ENCODE data around the gene SLC22A15. TPM values are rescaled to one million over a fixed set of nuclear protein-coding genes. Genes with fewer than 3 reads are reported as not detected.
"Not testable (repeated sequence)": the region's sequence is repeated elsewhere in the genome, so short reads cannot be mapped to it uniquely, and the experiment has no call there.

Gene SLC22A15
- total and polyA plus RNA-seq, 2 donors, result 0.52 to 1.8 TPM

DNA sequence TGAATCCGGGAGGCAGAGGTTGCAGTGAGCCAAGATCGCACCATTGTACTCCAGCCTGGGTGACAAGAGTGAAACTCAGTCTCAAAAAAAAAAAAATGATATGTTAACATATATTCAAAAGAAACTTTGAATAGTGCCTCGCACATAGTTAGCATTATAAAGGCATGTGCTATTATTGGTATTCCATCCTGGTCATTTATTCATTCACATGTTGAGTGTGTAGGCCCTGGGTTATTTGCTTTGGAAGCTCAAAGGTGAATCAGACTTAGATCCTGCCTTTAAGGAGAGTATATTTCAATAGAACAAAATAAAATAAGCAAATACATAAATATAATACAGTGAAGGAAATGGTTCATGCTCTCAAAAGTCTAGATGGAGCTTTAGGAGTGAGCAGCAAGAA, 13.4 kb downstream of the SLC22A15 start:
- Histone ChIP-seq H3K27me3 (ENCODE audit: control insufficient read depth in 2 of 2, insufficient read depth in 1 of 2, low read length in 1 of 2) (no peaks in the 10 kb centered on the region), H3K36me3 (ENCODE audit: control insufficient read depth in 2 of 2, insufficient read depth in 2 of 2, low read length in 1 of 2) (no peaks in the 10 kb centered on the region), H3K4me1 (ENCODE audit: control insufficient read depth in 2 of 2, insufficient read depth in 2 of 2, low read length in 2 of 2) (no peaks in the 10 kb centered on the region), H3K9me3 (ENCODE audit: control insufficient read depth in 2 of 2, insufficient read depth in 1 of 2, low read length in 1 of 2) (no peaks in the 10 kb centered on the region), H3K27ac (ENCODE audit: low read depth in 1 of 2, low read length in 1 of 2) (no peak overlapping the region), H3K4me3 (ENCODE audit: low read length in 2 of 2) (no peak overlapping the region)
- DNase-seq (ENCODE audit: low read depth in 6 of 9, low spot score in 9 of 9), result no peak
- WGBS, result 100% methylated on average over 3 of the region's 3 CpGs

DNA sequence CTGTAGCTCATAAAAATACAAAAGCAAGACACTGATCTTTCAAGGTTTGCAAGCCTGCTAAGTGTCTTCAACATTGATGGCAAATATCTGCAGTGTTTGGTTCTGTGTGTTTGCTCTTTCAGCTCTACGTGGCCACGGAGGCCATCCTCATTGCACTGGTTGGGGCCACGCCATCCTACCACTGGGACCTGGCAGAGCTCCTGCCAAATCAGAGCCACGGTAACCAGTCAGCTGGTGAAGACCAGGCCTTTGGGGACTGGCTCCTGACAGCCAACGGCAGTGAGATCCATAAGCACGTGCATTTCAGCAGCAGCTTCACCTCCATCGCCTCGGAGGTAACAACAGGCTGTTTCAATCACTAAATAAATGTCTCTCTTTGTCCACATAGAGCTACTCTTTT, 15.6 kb downstream of the SLC22A15 start:
- no peak overlapping the region for H3K27ac ChIP-seq (ENCODE audit: low read depth in 1 of 2, low read length in 1 of 2)
- H3K36me3 ChIP-seq (ENCODE audit: control insufficient read depth in 2 of 2, insufficient read depth in 2 of 2, low read length in 1 of 2), result no peaks in the 10 kb centered on the region
- WGBS, result 91% methylated on average over 8 of the region's 8 CpGs
- no peaks in the 10 kb centered on the region for H3K9me3 ChIP-seq (ENCODE audit: control insufficient read depth in 2 of 2, insufficient read depth in 1 of 2, low read length in 1 of 2)
- DNase-seq (ENCODE audit: low read depth in 6 of 9, low spot score in 9 of 9), result no peak
- H3K4me1 ChIP-seq (ENCODE audit: control insufficient read depth in 2 of 2, insufficient read depth in 2 of 2, low read length in 2 of 2), result no peaks in the 10 kb centered on the region
- H3K4me3 ChIP-seq (ENCODE audit: low read length in 2 of 2), result no peak overlapping the region
- no peaks in the 10 kb centered on the region for H3K27me3 ChIP-seq (ENCODE audit: control insufficient read depth in 2 of 2, insufficient read depth in 1 of 2, low read length in 1 of 2)

DNA sequence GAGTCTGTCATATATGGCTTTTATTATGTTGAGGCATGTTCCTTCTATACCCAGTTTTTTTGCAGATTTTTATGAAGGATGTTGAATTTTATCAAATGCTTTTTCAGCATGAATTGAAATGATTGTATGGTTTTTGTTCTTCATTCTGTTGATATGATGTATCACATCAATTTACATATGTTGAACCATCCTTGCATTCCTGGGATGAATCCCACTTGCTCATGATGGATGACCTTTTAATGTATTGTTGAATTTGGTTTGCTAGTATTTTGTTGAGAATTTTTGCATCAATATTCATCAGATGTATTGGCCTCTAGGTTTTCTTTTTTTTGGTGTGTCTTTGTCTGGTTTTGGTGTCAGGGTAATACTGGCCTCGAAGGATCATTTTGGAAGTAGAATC, 21.6 kb downstream of the SLC22A15 start:
- not testable (repeated sequence) for DNase-seq (ENCODE audit: low read depth in 6 of 9, low spot score in 9 of 9); H3K4me1 ChIP-seq (ENCODE audit: control insufficient read depth in 2 of 2, insufficient read depth in 2 of 2, low read length in 2 of 2); H3K9me3 ChIP-seq (ENCODE audit: control insufficient read depth in 2 of 2, insufficient read depth in 1 of 2, low read length in 1 of 2); H3K36me3 ChIP-seq (ENCODE audit: control insufficient read depth in 2 of 2, insufficient read depth in 2 of 2, low read length in 1 of 2); H3K27ac ChIP-seq (ENCODE audit: low read depth in 1 of 2, low read length in 1 of 2); H3K27me3 ChIP-seq (ENCODE audit: control insufficient read depth in 2 of 2, insufficient read depth in 1 of 2, low read length in 1 of 2); H3K4me3 ChIP-seq (ENCODE audit: low read length in 2 of 2)
- 98% methylated on average over 1 of the region's 1 CpG for WGBS

DNA sequence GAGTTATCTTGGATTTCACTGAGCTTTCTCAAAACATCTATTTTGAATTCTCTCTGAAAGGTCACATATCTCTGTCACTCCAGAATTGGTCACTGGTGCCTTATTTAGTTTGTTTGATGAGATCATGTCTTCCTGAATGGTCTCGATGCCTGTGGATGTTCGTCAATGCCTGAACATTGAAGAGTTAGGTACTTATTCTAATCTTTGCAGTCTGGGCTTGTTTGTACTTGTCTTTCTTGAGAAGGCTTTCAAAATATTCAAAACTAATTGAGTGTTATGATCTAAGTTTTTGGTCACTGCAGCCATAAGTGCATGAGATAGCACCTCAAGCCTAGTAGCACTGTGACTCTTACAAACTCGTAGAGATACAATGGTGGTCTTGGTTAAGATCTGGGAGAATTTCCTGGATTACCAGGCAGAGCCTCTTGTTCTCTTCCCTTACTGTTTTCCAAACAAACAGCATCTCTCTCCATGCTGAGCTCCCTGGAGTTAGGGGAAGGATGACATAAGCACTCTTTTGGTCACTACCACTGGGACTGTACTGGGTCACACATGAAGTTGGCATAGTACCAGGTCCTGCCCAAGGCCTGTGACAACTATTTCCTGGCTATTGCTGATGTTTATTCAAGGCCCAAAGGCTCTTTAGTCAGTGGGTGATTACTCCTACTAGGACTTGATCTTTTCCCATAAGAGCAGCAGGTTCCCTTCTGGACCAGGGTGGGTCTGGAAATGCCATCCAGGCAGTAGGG, 25.6 kb downstream of the SLC22A15 start:
- no peak overlapping the region for H3K4me3 ChIP-seq (ENCODE audit: low read length in 2 of 2)
- H3K27me3 ChIP-seq (ENCODE audit: control insufficient read depth in 2 of 2, insufficient read depth in 1 of 2, low read length in 1 of 2), result no peaks in the 10 kb centered on the region
- H3K4me1 ChIP-seq (ENCODE audit: control insufficient read depth in 2 of 2, insufficient read depth in 2 of 2, low read length in 2 of 2), result peaks cover 0 to 5% of the 10 kb centered on the region in 2 donors
- 89% methylated on average over 3 of the region's 3 CpGs for WGBS
- H3K27ac ChIP-seq (ENCODE audit: low read depth in 1 of 2, low read length in 1 of 2), result no peak overlapping the region
- H3K36me3 ChIP-seq (ENCODE audit: control insufficient read depth in 2 of 2, insufficient read depth in 2 of 2, low read length in 1 of 2), result no peaks in the 10 kb centered on the region
- no peak for DNase-seq (ENCODE audit: low read depth in 6 of 9, low spot score in 9 of 9)
- H3K9me3 ChIP-seq (ENCODE audit: control insufficient read depth in 2 of 2, insufficient read depth in 1 of 2, low read length in 1 of 2), result no peaks in the 10 kb centered on the region

DNA sequence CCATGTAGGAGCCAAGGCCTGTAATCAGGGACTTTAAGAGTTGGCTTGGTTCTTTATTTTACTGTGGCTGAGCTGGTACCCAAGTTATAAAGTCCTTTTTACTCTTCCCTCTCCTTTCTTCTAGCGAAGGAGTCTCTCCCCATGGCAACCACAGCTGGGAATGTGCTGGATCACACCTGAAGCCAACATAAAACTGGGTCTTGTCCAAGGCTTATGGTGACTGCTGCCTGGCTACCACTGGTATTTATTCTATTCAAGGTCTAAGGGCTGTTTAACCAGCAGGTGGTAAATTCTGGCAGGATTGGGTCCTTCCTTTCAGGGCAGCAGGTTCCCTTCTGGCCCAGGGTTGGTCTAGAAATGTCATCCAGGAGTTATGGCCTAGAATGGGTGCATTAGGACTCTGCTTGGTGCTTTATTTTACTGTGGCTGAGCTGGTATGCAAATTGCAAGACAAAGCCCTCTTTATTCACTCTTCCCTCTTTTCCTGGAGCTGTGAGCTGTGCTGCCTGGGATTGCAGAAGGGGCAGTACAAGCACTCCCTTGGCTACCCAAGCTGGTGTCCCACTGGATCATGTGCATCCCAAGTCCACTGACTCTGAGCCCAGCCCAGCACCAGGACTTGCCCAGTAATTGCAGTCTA, 26.6 kb downstream of the SLC22A15 start:
- no peak overlapping the region for H3K27ac ChIP-seq (ENCODE audit: low read depth in 1 of 2, low read length in 1 of 2)
- peaks cover 0 to 5% of the 10 kb centered on the region in 2 donors for H3K4me1 ChIP-seq (ENCODE audit: control insufficient read depth in 2 of 2, insufficient read depth in 2 of 2, low read length in 2 of 2)
- no peaks in the 10 kb centered on the region for H3K9me3 ChIP-seq (ENCODE audit: control insufficient read depth in 2 of 2, insufficient read depth in 1 of 2, low read length in 1 of 2)
- H3K36me3 ChIP-seq (ENCODE audit: control insufficient read depth in 2 of 2, insufficient read depth in 2 of 2, low read length in 1 of 2), result no peaks in the 10 kb centered on the region
- no peaks in the 10 kb centered on the region for H3K27me3 ChIP-seq (ENCODE audit: control insufficient read depth in 2 of 2, insufficient read depth in 1 of 2, low read length in 1 of 2)
- no peak for DNase-seq (ENCODE audit: low read depth in 6 of 9, low spot score in 9 of 9)
- no peak overlapping the region for H3K4me3 ChIP-seq (ENCODE audit: low read length in 2 of 2)
- 84% methylated on average over 1 of the region's 1 CpG for WGBS

DNA sequence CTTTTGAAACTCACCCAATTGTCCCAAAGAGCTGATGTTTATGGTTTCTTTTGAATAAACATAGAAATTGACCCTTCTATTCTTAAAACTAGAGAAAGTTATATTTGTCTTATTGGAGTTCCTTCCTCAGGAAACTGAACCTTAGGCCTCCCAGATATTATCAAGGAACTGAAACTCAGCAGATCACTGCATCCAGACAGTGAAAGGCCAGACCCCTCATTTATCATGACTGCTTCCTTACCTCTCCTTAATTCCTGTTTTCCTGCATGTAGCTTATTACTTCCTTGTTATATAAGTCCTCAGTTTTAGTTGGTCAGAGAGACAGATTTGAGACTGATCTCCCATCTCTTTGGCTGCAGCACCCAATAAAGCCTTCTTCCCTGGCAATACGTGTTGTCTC, 27.5 kb downstream of the SLC22A15 start:
- H3K9me3 ChIP-seq (ENCODE audit: control insufficient read depth in 2 of 2, insufficient read depth in 1 of 2, low read length in 1 of 2), result no peaks in the 10 kb centered on the region
- peaks cover 0 to 5% of the 10 kb centered on the region in 2 donors for H3K4me1 ChIP-seq (ENCODE audit: control insufficient read depth in 2 of 2, insufficient read depth in 2 of 2, low read length in 2 of 2)
- no peaks in the 10 kb centered on the region for H3K27me3 ChIP-seq (ENCODE audit: control insufficient read depth in 2 of 2, insufficient read depth in 1 of 2, low read length in 1 of 2)
- no peak for DNase-seq (ENCODE audit: low read depth in 6 of 9, low spot score in 9 of 9)
- no peak overlapping the region for H3K4me3 ChIP-seq (ENCODE audit: low read length in 2 of 2)
- no peaks in the 10 kb centered on the region for H3K36me3 ChIP-seq (ENCODE audit: control insufficient read depth in 2 of 2, insufficient read depth in 2 of 2, low read length in 1 of 2)
- WGBS, result 96% methylated on average over 1 of the region's 1 CpG
- no peak overlapping the region for H3K27ac ChIP-seq (ENCODE audit: low read depth in 1 of 2, low read length in 1 of 2)

DNA sequence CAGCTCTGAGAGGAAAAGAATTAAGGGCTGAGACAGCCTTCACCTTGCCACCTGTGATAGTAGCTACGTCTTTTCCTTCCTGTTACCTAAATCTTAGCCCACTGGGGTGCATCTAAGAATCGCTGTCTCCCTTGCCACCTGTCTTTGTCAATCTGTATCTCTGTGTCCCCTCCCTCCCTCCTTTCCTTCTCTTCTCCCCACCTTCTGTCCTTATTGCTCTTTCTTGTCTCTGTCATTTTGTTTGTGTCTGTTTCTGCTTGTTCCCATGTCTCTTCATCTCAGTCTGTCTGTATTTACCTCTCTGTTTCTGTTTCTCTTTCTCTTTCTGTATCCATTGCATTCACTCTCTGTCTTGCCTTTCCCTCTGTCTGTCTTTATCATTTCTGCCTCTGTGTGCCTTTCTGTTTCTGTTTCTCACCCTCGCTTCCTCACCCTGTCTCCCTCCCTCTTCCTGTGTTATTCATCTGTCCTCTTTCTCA, 30.2 kb downstream of the SLC22A15 start:
- Histone ChIP-seq H3K4me1 (ENCODE audit: control insufficient read depth in 2 of 2, insufficient read depth in 2 of 2, low read length in 2 of 2) (peaks cover 0 to 5% of the 10 kb centered on the region in 2 donors), H3K27me3 (ENCODE audit: control insufficient read depth in 2 of 2, insufficient read depth in 1 of 2, low read length in 1 of 2) (no peaks in the 10 kb centered on the region), H3K27ac (ENCODE audit: low read depth in 1 of 2, low read length in 1 of 2) (no peak overlapping the region), H3K9me3 (ENCODE audit: control insufficient read depth in 2 of 2, insufficient read depth in 1 of 2, low read length in 1 of 2) (no peaks in the 10 kb centered on the region), H3K36me3 (ENCODE audit: control insufficient read depth in 2 of 2, insufficient read depth in 2 of 2, low read length in 1 of 2) (no peaks in the 10 kb centered on the region), H3K4me3 (ENCODE audit: low read length in 2 of 2) (no peak overlapping the region)
- DNase-seq (ENCODE audit: low read depth in 6 of 9, low spot score in 9 of 9), result peak in 4 of 9 donors; percentile 4 to 29 (median 10)
- 16% methylated on average over 3 of the region's 3 CpGs for WGBS

DNA sequence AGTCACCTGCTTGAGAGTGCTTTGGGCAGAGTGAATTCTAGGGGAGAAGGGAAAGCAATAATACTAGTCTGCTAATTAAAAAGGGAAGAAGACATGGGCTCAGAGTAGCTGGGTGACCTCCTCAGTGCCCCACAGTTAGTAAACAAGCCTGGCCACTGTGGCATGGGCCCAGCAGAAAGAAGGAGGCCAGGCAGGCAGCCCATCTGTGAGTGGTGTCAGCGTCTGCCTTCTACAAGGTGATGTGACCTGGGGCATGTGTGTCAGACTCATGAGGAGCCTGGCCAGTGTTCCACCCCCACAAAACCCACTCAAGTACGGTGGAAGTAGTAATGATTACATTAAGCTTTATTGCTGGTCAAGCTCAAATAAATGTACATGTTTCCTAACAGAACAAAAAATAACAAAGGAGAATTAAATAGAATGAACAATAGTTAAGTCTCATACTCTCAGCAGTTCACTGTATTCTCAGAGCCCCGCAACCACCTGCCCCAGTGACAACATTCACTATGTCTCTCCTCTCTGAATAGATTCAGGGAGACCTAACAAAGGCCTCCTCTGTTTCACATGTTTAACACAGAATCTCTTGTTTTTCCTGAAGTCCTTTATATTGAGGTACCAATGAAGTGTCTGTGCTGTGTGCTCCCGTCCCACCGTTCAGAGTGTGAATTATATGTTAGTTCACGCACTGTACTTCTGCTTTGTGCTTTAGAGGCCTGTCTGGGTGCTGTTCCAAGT, 32.5 kb downstream of the SLC22A15 start:
- Histone ChIP-seq H3K9me3 (ENCODE audit: control insufficient read depth in 2 of 2, insufficient read depth in 1 of 2, low read length in 1 of 2) (no peaks in the 10 kb centered on the region), H3K4me3 (ENCODE audit: low read length in 2 of 2) (no peak overlapping the region), H3K27me3 (ENCODE audit: control insufficient read depth in 2 of 2, insufficient read depth in 1 of 2, low read length in 1 of 2) (no peaks in the 10 kb centered on the region), H3K4me1 (ENCODE audit: control insufficient read depth in 2 of 2, insufficient read depth in 2 of 2, low read length in 2 of 2) (peaks cover 0 to 5% of the 10 kb centered on the region in 2 donors), H3K36me3 (ENCODE audit: control insufficient read depth in 2 of 2, insufficient read depth in 2 of 2, low read length in 1 of 2) (no peaks in the 10 kb centered on the region), H3K27ac (ENCODE audit: low read depth in 1 of 2, low read length in 1 of 2) (no peak overlapping the region)
- DNase-seq (ENCODE audit: low read depth in 6 of 9, low spot score in 9 of 9), result no peak
- WGBS, result 95% methylated on average over 6 of the region's 6 CpGs

DNA sequence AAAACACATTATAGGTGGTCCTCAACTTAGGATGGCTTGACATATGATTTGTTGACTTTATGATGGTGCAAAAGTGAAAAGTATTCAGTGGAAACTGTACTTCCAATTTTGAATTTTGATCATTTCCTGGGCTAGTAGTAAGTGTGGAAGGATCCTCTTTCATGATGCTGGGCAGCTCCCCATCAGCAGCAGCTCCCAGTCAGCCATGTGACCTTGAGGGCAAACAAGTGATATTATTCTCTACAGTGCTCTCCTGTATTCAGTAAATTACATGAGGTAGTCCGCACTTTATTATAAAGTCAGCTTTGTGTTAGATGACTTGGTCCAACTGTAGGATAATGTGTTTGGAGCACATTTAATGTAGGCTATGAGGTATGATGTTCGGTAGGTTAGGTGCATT, 36.4 kb downstream of the SLC22A15 start:
- no peaks in the 10 kb centered on the region for H3K36me3 ChIP-seq (ENCODE audit: control insufficient read depth in 2 of 2, insufficient read depth in 2 of 2, low read length in 1 of 2)
- H3K27ac ChIP-seq (ENCODE audit: low read depth in 1 of 2, low read length in 1 of 2), result no peak overlapping the region
- no peaks in the 10 kb centered on the region for H3K27me3 ChIP-seq (ENCODE audit: control insufficient read depth in 2 of 2, insufficient read depth in 1 of 2, low read length in 1 of 2)
- no peaks in the 10 kb centered on the region for H3K9me3 ChIP-seq (ENCODE audit: control insufficient read depth in 2 of 2, insufficient read depth in 1 of 2, low read length in 1 of 2)
- no peaks in the 10 kb centered on the region for H3K4me1 ChIP-seq (ENCODE audit: control insufficient read depth in 2 of 2, insufficient read depth in 2 of 2, low read length in 2 of 2)
- 99% methylated on average over 2 of the region's 2 CpGs for WGBS
- no peak for DNase-seq (ENCODE audit: low read depth in 6 of 9, low spot score in 9 of 9)
- H3K4me3 ChIP-seq (ENCODE audit: low read length in 2 of 2), result no peak overlapping the region
